CD4-positive, alpha-beta T cell treated with Interleukin-4 for 1 hour (primary cell): Measurements from ENCODE around the gene ACACB.

Source experiments
- DNase-seq, 2 donors: peaks; one replicate each; pipeline ENCODE4 v3.0.0-alpha.2; 2020 to 2022

Gene ACACB

GRCh38 chr12:109309381-109310246, 193.2 kb downstream of the ACACB start:
- no peak for DNase-seq

- no peak for DNase-seq
Observed at GRCh38 chr12:109310247-109311125, 194.1 kb downstream of the ACACB start.
